ENCODE data around the gene FAM180A. TPM values are rescaled to one million over a fixed set of nuclear protein-coding genes. Genes with fewer than 3 reads are reported as not detected.
A peak's percentile ranks its signal among the peaks of the same experiment; 100 is the strongest.

FAM180A gene
- total RNA-seq, 2 experiments from 2014 or later = not detected

- Mint-ChIP-seq H3K27me3 (peaks cover 1% of the 10 kb centered on the region), H3K4me3 (no peak overlapping the region), H3K4me1 (ENCODE audit: low read depth) (no peaks in the 10 kb centered on the region), H3K9me3 (no peaks in the 10 kb centered on the region), H3K27ac (no peak overlapping the region), H3K36me3 (no peaks in the 10 kb centered on the region)
- intact Hi-C loops (cut with micrococcal nuclease) = no loop called here
- no peak for DNase-seq
- ChIA-PET CTCF (no interaction called here), POLR2A (no interaction called here)
Measured at GRCh38 chr7:135714534-135715009, 34.0 kb downstream of the FAM180A start.

GRCh38 chr7:135713836-135714470, 34.7 kb downstream of the FAM180A start:
- no peaks in the 10 kb centered on the region for H3K4me1 Mint-ChIP-seq (ENCODE audit: low read depth)
- CTCF ChIA-PET = interaction anchor here (1.0 kb wide), 1 partner anchor 69 kb away, joined by 3 read pairs; no protein-coding TSS in a partner anchor
- POLR2A ChIA-PET = no interaction called here
- H3K9me3 Mint-ChIP-seq = no peaks in the 10 kb centered on the region
- no peak for DNase-seq
- no peaks in the 10 kb centered on the region for H3K36me3 Mint-ChIP-seq
- intact Hi-C loops (cut with micrococcal nuclease) = no loop called here
- no peak overlapping the region for H3K27ac Mint-ChIP-seq
- H3K4me3 Mint-ChIP-seq = no peak overlapping the region
- peaks cover under 1% of the 10 kb centered on the region for H3K27me3 Mint-ChIP-seq

DNA sequence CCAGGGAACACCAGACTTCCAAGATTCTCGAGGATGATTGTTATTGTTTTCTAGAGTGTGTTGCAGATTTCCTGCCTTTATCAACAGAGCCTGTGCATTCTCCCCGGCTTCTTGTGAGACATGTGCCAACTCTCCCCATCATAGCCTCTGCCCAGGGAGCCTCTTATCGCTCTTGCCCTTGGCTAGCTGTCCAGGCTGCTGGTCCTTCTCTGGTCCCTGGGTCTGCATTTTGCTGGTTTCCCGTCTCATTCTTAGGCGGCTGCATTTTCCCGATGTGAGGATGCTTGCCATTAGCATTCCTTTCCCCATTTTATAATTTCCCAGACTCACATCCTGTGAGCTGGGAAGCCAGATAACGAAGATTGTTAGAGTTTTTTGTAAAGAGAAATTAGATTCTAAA, 35.8 kb downstream of the FAM180A start:
- no peaks in the 10 kb centered on the region for H3K36me3 Mint-ChIP-seq
- ChIA-PET POLR2A (interaction anchor here (0.6 kb wide), 1 partner anchor 674 kb away, joined by 3 read pairs; no protein-coding TSS in a partner anchor), CTCF (interaction anchor here (0.6 to 4.3 kb wide), 3 partner anchors 40 to 123 kb away, joined by 3 to 33 read pairs (median 3); no protein-coding TSS in a partner anchor)
- H3K27me3 Mint-ChIP-seq = no peaks in the 10 kb centered on the region
- no peak for DNase-seq
- H3K27ac Mint-ChIP-seq = no peak overlapping the region
- no peaks in the 10 kb centered on the region for H3K4me1 Mint-ChIP-seq (ENCODE audit: low read depth)
- intact Hi-C loops (cut with micrococcal nuclease) = no loop called here
- no peaks in the 10 kb centered on the region for H3K9me3 Mint-ChIP-seq
- no peak overlapping the region for H3K4me3 Mint-ChIP-seq

DNA sequence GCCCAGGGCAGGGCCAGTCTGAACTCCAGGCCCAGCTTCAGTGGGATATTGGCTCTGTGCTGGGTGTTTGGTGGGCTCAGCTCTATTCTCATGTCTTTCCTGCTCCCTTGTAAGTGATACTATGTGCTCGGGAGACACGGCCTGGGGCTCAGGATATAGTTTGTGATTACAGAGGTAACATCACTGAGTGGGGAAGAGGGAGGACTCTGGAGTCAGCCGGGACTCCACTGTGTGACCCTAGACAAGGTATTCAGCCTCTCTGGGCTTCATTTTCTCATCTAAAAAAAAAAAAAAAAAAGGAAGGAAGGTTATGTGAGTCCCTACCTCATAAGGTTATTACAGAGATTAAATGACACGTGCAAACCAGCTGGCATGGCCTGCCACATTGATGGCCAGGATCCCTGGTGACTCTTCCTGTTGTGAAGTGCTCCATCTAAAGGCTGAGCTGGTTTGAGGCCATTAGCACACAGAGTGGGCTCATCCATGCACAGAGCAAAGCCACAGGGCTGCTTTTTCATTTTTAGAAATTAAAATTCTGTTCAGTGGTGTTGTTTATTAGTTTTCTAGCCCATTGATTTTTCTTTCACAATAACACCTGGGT, 36.3 kb downstream of the FAM180A start:
- H3K27ac Mint-ChIP-seq = no peak overlapping the region
- no peaks in the 10 kb centered on the region for H3K9me3 Mint-ChIP-seq
- H3K4me1 Mint-ChIP-seq (ENCODE audit: low read depth) = no peaks in the 10 kb centered on the region
- H3K4me3 Mint-ChIP-seq = no peak overlapping the region
- no peaks in the 10 kb centered on the region for H3K36me3 Mint-ChIP-seq
- ChIA-PET POLR2A (interaction anchor here (0.6 kb wide), 1 partner anchor 674 kb away, joined by 3 read pairs; no protein-coding TSS in a partner anchor), CTCF (interaction anchor here (1.1 to 4.3 kb wide), 3 partner anchors 31 to 40 kb away, joined by 3 to 33 read pairs (median 4); no protein-coding TSS in a partner anchor)
- intact Hi-C loops (cut with micrococcal nuclease) = no loop called here
- DNase-seq = no peak
- H3K27me3 Mint-ChIP-seq = no peaks in the 10 kb centered on the region

DNA sequence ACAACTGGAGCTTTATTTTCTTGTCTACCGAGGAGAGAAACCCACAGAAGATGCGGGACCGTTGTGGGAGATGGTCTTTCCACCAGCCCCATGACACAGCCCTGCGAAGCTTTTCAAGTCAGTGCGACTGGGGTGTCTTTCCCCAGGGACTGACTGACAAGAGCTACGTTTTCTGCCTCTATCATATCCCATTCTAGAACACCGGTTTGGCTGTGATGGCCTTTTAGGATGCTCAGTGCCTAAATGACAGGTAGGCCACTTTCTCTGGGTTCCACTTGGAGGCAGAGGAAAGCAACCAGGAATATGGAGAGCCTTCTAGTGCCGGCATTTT, 37.5 kb downstream of the FAM180A start:
- no peaks in the 10 kb centered on the region for H3K27me3 Mint-ChIP-seq
- POLR2A ChIA-PET = no interaction called here
- no peak overlapping the region for H3K4me3 Mint-ChIP-seq
- no peaks in the 10 kb centered on the region for H3K9me3 Mint-ChIP-seq
- no peak for DNase-seq
- H3K4me1 Mint-ChIP-seq (ENCODE audit: low read depth) = no peaks in the 10 kb centered on the region
- intact Hi-C loops (cut with micrococcal nuclease) = loop anchor here (2.0 kb wide), 1 partner anchor 38 kb away; no protein-coding TSS in a partner anchor
- CTCF ChIA-PET = interaction anchor here (0.6 to 4.3 kb wide), 11 partner anchors 9 to 566 kb away, joined by 3 to 33 read pairs (median 4); partner anchors contain the start of gene STMP1
- no peak overlapping the region for H3K27ac Mint-ChIP-seq
- H3K36me3 Mint-ChIP-seq = no peaks in the 10 kb centered on the region

DNA sequence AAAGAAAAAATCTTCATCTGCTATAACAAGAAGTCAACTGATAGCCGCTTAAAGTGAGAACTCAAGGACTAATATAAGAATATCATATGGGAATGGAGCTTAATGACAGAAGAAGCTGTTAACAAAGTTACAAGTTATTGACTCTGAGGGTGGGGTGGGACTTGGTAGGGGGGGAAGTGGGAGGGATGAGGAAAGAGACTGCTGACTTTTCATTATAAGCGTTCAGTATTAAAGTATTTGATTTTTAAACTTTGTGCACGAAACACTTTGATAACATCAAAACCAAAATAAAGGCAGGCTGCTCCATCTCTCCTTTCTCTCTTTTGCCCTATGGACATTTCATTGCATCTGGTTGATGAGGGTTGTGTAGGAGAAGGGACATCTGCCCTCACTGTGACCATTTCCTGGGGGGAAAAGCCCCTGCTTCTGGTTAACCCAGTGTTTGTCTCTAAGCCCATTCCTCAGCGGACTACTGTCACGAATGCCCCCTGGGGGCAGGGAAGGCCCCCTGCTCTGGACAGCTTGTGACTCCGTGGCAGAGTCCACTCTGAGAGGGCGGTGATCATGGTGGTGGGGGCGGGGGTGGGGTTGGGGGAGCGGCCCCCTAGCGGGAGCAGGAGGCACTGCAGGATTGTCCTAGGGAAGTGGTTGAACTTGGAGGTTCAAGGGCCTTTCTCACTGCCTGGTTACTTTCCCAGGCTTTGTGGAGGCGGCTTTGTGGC, 38.0 kb downstream of the FAM180A start:
- Mint-ChIP-seq H3K27me3 (no peaks in the 10 kb centered on the region), H3K4me1 (ENCODE audit: low read depth) (no peaks in the 10 kb centered on the region), H3K36me3 (no peaks in the 10 kb centered on the region), H3K4me3 (no peak overlapping the region), H3K9me3 (no peaks in the 10 kb centered on the region), H3K27ac (no peak overlapping the region)
- peak; percentile 20 for DNase-seq
- intact Hi-C loops (cut with micrococcal nuclease) = loop anchor here (2.0 kb wide), 1 partner anchor 38 kb away; no protein-coding TSS in a partner anchor
- CTCF ChIA-PET = interaction anchor here (0.8 to 4.3 kb wide), 12 partner anchors 9 to 61 kb away, joined by 3 to 33 read pairs (median 4); partner anchors contain the start of genes SLC13A4 and STMP1
- POLR2A ChIA-PET = no interaction called here

- intact Hi-C loops (cut with micrococcal nuclease) = no loop called here
- no peak for DNase-seq
- Mint-ChIP-seq H3K4me3 (no peak overlapping the region), H3K27me3 (no peaks in the 10 kb centered on the region), H3K9me3 (no peaks in the 10 kb centered on the region), H3K36me3 (no peaks in the 10 kb centered on the region), H3K4me1 (ENCODE audit: low read depth) (no peaks in the 10 kb centered on the region), H3K27ac (no peak overlapping the region)
- CTCF ChIA-PET = interaction anchor here (1.0 to 4.3 kb wide), 3 partner anchors 11 to 37 kb away, joined by 3 to 33 read pairs (median 4); partner anchors contain the start of gene SLC13A4
- POLR2A ChIA-PET = no interaction called here
Measured at GRCh38 chr7:135709508-135709907, 39.1 kb downstream of the FAM180A start.

DNA sequence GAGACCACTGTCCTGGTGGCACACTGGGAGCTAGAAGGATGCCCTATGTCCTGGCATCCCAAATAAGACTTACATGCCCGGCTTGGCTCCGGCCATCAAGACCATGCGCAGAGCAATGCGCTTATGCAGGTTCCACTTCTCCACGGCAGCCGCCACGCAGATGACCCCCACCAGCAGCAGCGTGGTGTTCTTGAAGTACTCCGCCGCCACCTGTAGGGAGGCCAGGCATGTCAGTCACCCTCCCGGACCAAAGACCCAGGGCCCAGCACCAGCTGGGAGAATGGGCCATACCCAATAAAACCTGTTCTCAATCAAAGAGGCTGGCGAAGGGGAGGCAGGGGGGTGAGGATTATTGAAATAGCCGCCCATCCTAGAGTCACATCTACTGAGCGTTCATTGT, 40.6 kb downstream of the FAM180A start:
- H3K4me1 Mint-ChIP-seq (ENCODE audit: low read depth) = no peaks in the 10 kb centered on the region
- H3K27ac Mint-ChIP-seq = no peak overlapping the region
- H3K9me3 Mint-ChIP-seq = no peaks in the 10 kb centered on the region
- CTCF ChIA-PET = interaction anchor here (2.9 kb wide), 1 partner anchor 35 kb away, joined by 11 read pairs; no protein-coding TSS in a partner anchor
- DNase-seq = no peak
- no peaks in the 10 kb centered on the region for H3K27me3 Mint-ChIP-seq
- no peaks in the 10 kb centered on the region for H3K36me3 Mint-ChIP-seq
- POLR2A ChIA-PET = no interaction called here
- intact Hi-C loops (cut with micrococcal nuclease) = no loop called here
- H3K4me3 Mint-ChIP-seq = no peak overlapping the region

- ChIA-PET CTCF (interaction anchor here (2.9 kb wide), 1 partner anchor 35 kb away, joined by 11 read pairs; no protein-coding TSS in a partner anchor), POLR2A (no interaction called here)
- DNase-seq = no peak
- no peaks in the 10 kb centered on the region for H3K36me3 Mint-ChIP-seq
- intact Hi-C loops (cut with micrococcal nuclease) = no loop called here
- H3K4me1 Mint-ChIP-seq (ENCODE audit: low read depth) = no peaks in the 10 kb centered on the region
- no peaks in the 10 kb centered on the region for H3K9me3 Mint-ChIP-seq
- no peak overlapping the region for H3K27ac Mint-ChIP-seq
- H3K27me3 Mint-ChIP-seq = no peaks in the 10 kb centered on the region
- no peak overlapping the region for H3K4me3 Mint-ChIP-seq
Measured at GRCh38 chr7:135707570-135707966, 41.0 kb downstream of the FAM180A start.

GRCh38 chr7:135706858-135707569, 41.6 kb downstream of the FAM180A start:
- Mint-ChIP-seq H3K27ac (no peak overlapping the region), H3K4me1 (ENCODE audit: low read depth) (no peaks in the 10 kb centered on the region), H3K27me3 (no peaks in the 10 kb centered on the region), H3K36me3 (no peaks in the 10 kb centered on the region), H3K4me3 (no peak overlapping the region), H3K9me3 (no peaks in the 10 kb centered on the region)
- intact Hi-C loops (cut with micrococcal nuclease) = no loop called here
- CTCF ChIA-PET = interaction anchor here (0.8 to 2.9 kb wide), 2 partner anchors 9 to 34 kb away, joined by 3 to 11 read pairs; no protein-coding TSS in a partner anchor
- POLR2A ChIA-PET = no interaction called here
- DNase-seq = no peak

DNA sequence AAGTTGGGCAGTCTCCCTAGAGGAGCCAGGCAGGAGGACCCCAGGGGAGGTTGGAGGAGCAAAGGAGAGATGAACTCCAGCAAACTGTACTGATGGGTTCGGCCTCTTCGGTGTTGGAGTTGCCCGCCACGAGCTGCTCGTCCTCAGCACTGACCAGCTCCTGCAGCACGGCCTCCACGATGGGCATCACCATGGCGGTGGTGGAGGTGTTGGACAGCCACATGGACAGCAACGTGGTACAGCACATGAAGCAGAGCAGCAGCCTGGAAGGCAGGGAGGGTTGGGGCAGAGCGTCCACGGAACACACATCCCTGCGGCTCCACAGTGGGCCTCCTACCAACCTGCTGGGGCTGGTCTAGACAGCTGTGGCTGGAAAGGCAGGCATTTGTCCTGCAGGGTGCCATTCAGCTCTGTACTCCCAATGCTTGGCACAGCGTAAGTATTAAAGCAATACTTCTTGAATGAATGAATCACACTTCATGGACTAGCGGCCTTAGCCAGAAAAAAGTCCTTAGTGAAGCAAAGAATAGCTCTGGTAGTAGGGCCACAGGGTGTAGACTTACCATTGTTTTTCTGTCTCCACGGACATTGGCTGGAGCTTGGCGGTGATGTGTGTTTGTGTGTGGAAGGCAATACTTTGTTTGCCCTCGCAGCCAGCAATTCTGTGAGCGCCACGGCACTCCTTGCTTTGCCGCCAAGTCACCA, 42.4 kb downstream of the FAM180A start:
- Mint-ChIP-seq H3K4me1 (ENCODE audit: low read depth) (no peaks in the 10 kb centered on the region), H3K36me3 (no peaks in the 10 kb centered on the region), H3K9me3 (no peaks in the 10 kb centered on the region), H3K4me3 (no peak overlapping the region), H3K27me3 (no peaks in the 10 kb centered on the region), H3K27ac (no peak overlapping the region)
- no peak for DNase-seq
- ChIA-PET CTCF (interaction anchor here (0.8 to 2.9 kb wide), 2 partner anchors 10 to 33 kb away, joined by 3 to 11 read pairs; no protein-coding TSS in a partner anchor), POLR2A (no interaction called here)
- intact Hi-C loops (cut with micrococcal nuclease) = no loop called here
